Parathyroid adenoma (tissue), 2 donors: Measurements from ENCODE around the gene NEDD4L.

Experiments
- H2AFZ ChIP-seq: fragments of 300-600 bp; sonication (generic); one replicate; pipeline ENCODE4 v1.7.0; 2017; ENCODE audit warnings: antibody characterized with exemption, mild to moderate bottlenecking
- H3K27ac ChIP-seq: fragments of 300-600 bp; sonication (generic); one replicate; pipeline ENCODE4 v1.7.0; 2017
- H3K27me3 ChIP-seq: fragments of 300-600 bp; sonication (generic); one replicate; pipeline ENCODE4 v1.7.0; 2017; ENCODE audit warnings: low read length; ENCODE audit not compliant: control insufficient read depth, insufficient read depth
- H3K36me3 ChIP-seq: fragments of 300-600 bp; sonication (generic); one replicate; pipeline ENCODE4 v1.7.0; 2017; ENCODE audit warnings: low read length; ENCODE audit not compliant: control insufficient read depth, insufficient read depth
- H3K4me1 ChIP-seq: fragments of 300-600 bp; sonication (generic); one replicate; pipeline ENCODE4 v1.7.0; 2017; ENCODE audit warnings: control low read depth
- H3K4me2 ChIP-seq: fragments of 300-600 bp; sonication (generic); one replicate; pipeline ENCODE4 v1.7.0; 2017; ENCODE audit warnings: low read length
- H3K4me3 ChIP-seq: fragments of 300-600 bp; sonication (generic); one replicate; pipeline ENCODE4 v1.7.0; 2017; ENCODE audit warnings: low read depth, low read length
- H3K79me2 ChIP-seq: fragments of 300-600 bp; sonication (generic); one replicate; pipeline ENCODE4 v1.7.0; 2017; ENCODE audit warnings: control low read depth
- H3K9ac ChIP-seq: fragments of 300-600 bp; sonication (generic); one replicate; pipeline ENCODE4 v1.7.0; 2017; ENCODE audit warnings: mild to moderate bottlenecking
- H3K9me3 ChIP-seq: fragments of 300-600 bp; sonication (generic); one replicate; pipeline ENCODE4 v1.7.0; 2017; ENCODE audit warnings: low read length; ENCODE audit not compliant: control insufficient read depth
- CTCF ChIP-seq: fragments of 300-600 bp; sonication (generic); IDR thresholded peaks from one replicate; pipeline ENCODE4 v1.7.0; 2017; ENCODE audit warnings: antibody characterized with exemption, mild to moderate bottlenecking
- donor health status: primary hyperparathyroidism.

The NEDD4L gene

DNA sequence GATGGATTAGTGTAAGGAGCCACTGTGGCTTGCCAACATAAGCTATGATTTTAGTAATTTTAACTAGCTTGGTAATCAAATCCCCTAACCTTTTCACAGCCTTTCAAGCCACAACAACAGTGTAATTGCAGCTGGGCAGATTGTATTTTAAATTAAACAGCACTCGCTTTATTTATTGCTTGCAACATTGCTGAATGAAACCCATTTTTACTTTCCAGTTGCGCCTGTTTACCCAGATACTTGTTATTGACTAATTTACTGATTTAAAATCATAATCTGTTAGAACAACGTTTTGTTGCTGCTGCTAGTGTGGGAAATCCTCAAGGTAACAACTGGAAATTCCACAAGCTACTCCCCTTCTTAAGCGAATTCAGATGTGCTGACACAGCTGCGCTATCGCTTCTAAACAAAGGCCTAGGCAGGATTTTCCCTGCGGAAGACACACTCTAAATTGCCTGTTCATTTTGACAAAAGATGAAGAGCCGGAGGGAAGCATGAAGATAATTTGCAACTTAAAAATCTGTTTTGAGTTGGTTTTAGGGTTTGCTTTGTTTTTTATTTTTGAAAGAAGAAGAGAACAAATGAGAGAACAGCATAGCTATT lies 300.9 kb downstream of the NEDD4L start:
- H3K4me2 ChIP-seq = no peak overlapping the region
- no peaks in the 10 kb centered on the region for H3K9me3 ChIP-seq
- H2AFZ ChIP-seq = no peak overlapping the region
- H3K27me3 ChIP-seq = no peaks in the 10 kb centered on the region
- no peak for TF ChIP-seq CTCF
- no peak overlapping the region for H3K27ac ChIP-seq
- H3K36me3 ChIP-seq = no peaks in the 10 kb centered on the region
- no peaks in the 10 kb centered on the region for H3K79me2 ChIP-seq
- H3K9ac ChIP-seq = no peak overlapping the region
- peaks cover 8% of the 10 kb centered on the region for H3K4me1 ChIP-seq
- no peak overlapping the region for H3K4me3 ChIP-seq

DNA sequence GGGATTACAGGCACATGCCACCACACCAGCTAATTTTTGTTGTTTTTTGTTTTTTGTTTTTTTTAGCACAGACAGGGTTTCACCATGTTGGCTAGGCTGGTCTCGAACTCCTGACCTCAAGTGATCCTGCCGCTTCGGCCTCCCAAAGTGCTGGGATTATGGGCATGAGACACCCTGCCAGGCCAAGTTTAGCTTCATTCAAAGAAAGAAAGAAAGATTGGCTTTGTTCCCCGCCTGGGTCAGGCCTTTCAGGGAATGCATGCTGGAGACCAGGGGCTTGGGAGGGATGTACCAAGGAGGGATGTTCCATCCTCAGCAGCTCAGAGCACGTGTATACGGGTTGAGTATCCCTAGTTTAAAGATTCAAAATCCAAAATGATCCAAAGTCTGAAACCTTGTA lies 301.8 kb downstream of the NEDD4L start:
- Histone ChIP-seq H3K9ac (no peak overlapping the region), H3K36me3 (no peaks in the 10 kb centered on the region), H3K4me2 (no peak overlapping the region), H3K9me3 (no peaks in the 10 kb centered on the region), H3K4me1 (peaks cover 8% of the 10 kb centered on the region), H3K4me3 (no peak overlapping the region), H3K79me2 (no peaks in the 10 kb centered on the region), H3K27me3 (no peaks in the 10 kb centered on the region), H2AFZ (no peak overlapping the region), H3K27ac (no peak overlapping the region)
- TF ChIP-seq CTCF = no peak

DNA sequence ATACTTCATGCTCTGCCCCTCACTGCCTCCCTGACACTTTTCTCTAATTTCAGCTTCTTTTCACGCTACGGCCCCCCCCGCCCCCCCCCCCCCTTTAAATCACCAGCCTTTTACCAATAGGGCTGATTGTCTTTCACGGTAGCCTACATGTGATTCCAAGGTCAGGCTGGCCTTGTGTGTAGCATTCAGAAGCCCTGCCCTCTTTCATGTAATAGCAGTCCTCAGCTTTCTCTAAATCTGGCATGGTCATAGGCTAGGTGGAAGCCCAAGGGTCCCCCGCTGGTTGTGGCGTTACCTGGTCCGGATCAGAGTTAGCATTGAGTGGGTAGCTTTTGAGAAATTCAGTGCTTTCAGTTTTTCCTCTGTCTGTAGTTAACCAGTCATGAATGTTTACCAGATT lies 303.1 kb downstream of the NEDD4L start:
- no peak overlapping the region for H3K4me2 ChIP-seq
- no peak overlapping the region for H3K9ac ChIP-seq
- no peaks in the 10 kb centered on the region for H3K36me3 ChIP-seq
- TF ChIP-seq CTCF = no peak
- no peaks in the 10 kb centered on the region for H3K79me2 ChIP-seq
- H3K27ac ChIP-seq = no peak overlapping the region
- no peak overlapping the region for H3K4me3 ChIP-seq
- H2AFZ ChIP-seq = no peak overlapping the region
- H3K9me3 ChIP-seq = no peaks in the 10 kb centered on the region
- peaks cover 8% of the 10 kb centered on the region for H3K4me1 ChIP-seq
- no peaks in the 10 kb centered on the region for H3K27me3 ChIP-seq

- no peak overlapping the region for H2AFZ ChIP-seq
- no peak overlapping the region for H3K4me2 ChIP-seq
- H3K9ac ChIP-seq = no peak overlapping the region
- H3K27me3 ChIP-seq = no peaks in the 10 kb centered on the region
- no peak overlapping the region for H3K4me3 ChIP-seq
- H3K9me3 ChIP-seq = no peaks in the 10 kb centered on the region
- H3K27ac ChIP-seq = no peak overlapping the region
- TF ChIP-seq CTCF = no peak
- no peaks in the 10 kb centered on the region for H3K79me2 ChIP-seq
- peaks cover 8% of the 10 kb centered on the region for H3K4me1 ChIP-seq
- H3K36me3 ChIP-seq = no peaks in the 10 kb centered on the region
These were observed 304.5 kb downstream of the NEDD4L start for GRCh38 chr18:58348517-58348916.

DNA sequence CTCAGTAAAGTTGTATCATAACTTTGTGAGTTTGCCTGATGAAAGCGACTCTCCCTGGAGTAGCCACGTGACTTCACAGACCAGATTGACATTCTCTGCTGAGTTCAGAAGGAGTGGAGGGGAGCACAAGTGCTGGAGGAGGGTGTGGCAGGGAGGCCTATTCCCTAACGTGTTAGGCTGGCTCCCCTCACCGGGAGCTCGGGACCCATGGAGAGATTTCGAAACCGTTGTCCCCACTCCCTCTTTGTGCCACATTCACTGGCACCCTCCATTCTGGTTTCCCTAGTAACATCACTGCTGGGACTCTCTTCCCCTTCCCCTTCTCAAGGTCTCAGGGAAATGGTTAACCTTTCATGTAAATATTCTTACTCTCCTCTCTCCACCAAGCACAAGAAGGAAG lies 304.9 kb downstream of the NEDD4L start:
- TF ChIP-seq CTCF = no peak

More for the DNA sequence above, 304.9 kb downstream of the NEDD4L start:
- Histone ChIP-seq H3K9ac (no peak overlapping the region), H3K4me1 (peaks cover 8% of the 10 kb centered on the region), H3K27ac (no peak overlapping the region), H2AFZ (no peak overlapping the region), H3K9me3 (no peaks in the 10 kb centered on the region), H3K27me3 (no peaks in the 10 kb centered on the region), H3K4me2 (no peak overlapping the region), H3K79me2 (no peaks in the 10 kb centered on the region), H3K36me3 (no peaks in the 10 kb centered on the region), H3K4me3 (no peak overlapping the region)
